PC-3 (cell line): Measurements from ENCODE around the gene TAOK2.

ENCODE experiments used
- EZH2 ChIP-seq: fragments of 300-600 bp; sonication (generic); IDR thresholded peaks from one replicate; pipeline ENCODE4 v1.6.1; 2017; ENCODE audit warnings: antibody characterized with exemption, mild to moderate bottlenecking, low read length; ENCODE audit not compliant: unreplicated experiment
- TF ChIP-seq, protein P1 (sequence below): fragments of 300-600 bp; sonication (generic); conservative IDR thresholded peaks from 2 replicates; pipeline ENCODE4 v1.5.1; 2017; ENCODE audit warnings: antibody characterized with exemption, low read depth, mild to moderate bottlenecking, low read length

- TF ChIP-seq, protein P1, sequence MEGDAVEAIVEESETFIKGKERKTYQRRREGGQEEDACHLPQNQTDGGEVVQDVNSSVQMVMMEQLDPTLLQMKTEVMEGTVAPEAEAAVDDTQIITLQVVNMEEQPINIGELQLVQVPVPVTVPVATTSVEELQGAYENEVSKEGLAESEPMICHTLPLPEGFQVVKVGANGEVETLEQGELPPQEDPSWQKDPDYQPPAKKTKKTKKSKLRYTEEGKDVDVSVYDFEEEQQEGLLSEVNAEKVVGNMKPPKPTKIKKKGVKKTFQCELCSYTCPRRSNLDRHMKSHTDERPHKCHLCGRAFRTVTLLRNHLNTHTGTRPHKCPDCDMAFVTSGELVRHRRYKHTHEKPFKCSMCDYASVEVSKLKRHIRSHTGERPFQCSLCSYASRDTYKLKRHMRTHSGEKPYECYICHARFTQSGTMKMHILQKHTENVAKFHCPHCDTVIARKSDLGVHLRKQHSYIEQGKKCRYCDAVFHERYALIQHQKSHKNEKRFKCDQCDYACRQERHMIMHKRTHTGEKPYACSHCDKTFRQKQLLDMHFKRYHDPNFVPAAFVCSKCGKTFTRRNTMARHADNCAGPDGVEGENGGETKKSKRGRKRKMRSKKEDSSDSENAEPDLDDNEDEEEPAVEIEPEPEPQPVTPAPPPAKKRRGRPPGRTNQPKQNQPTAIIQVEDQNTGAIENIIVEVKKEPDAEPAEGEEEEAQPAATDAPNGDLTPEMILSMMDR: no peak
- TF ChIP-seq EZH2: no peak
Observed at GRCh38 chr16:30006659-30007377, 33.1 kb downstream of the TAOK2 start.
